H1 (cell line): ENCODE data around the gene HECTD4. TPM values are rescaled to one million over a fixed set of nuclear protein-coding genes. Genes with fewer than 3 reads are reported as not detected.

ENCODE experiments used
- CTCF ChIA-PET: fragments of 300-600 bp; sonication (Branson Sonifier 250); formaldehyde crosslinking; loops from one replicate; lab custom pipeline; 2021; ENCODE audit not compliant: partially characterized antibody; lab: Charles Lee
- POLR2A ChIA-PET: fragments of 300-600 bp; sonication (Branson Sonifier 250); formaldehyde crosslinking; loops from one replicate; lab custom pipeline; 2021; ENCODE audit warnings: inconsistent platforms; ENCODE audit not compliant: partially characterized antibody; lab: Charles Lee
- DNase-seq, 2 experiments: peaks; one replicate each; pipeline versions ENCODE4 v3.0.0 to v3.0.0-alpha.2; 2010 to 2022; ENCODE audit warnings: low spot score in 2 of 2, low read depth in 1 of 2, mixed read lengths in 1 of 2
- FAIRE-seq: peaks from 2 replicates; lab custom pipeline; 2011; peaks lifted over from hg19 to GRCh38; lab: Jason Lieb, UNC
- H2AFZ ChIP-seq: 2 replicates; pipeline ENCODE4 v1.8.1; 2012; ENCODE audit warnings: low read length, inconsistent platforms
- H2AK5ac ChIP-seq: 2 replicates; pipeline ENCODE4 v1.6.1; 2013; ENCODE audit warnings: low read depth, low read length
- H2BK120ac ChIP-seq: replicated peaks from 2 replicates; pipeline ENCODE3; 2013; ENCODE audit warnings: low read depth, low read length, inconsistent platforms
- H2BK12ac ChIP-seq: 2 replicates; pipeline ENCODE4 v1.6.1; 2013; ENCODE audit warnings: low read depth, low read length
- H2BK15ac ChIP-seq: 2 replicates; pipeline ENCODE4 v1.6.1; 2013; ENCODE audit warnings: low read length
- H2BK20ac ChIP-seq: 2 replicates; pipeline ENCODE4 v1.6.1; 2013; ENCODE audit warnings: low read length
- H2BK5ac ChIP-seq: 2 replicates; pipeline ENCODE4 v1.6.1; 2013; ENCODE audit warnings: low read depth, low read length
- H3K14ac ChIP-seq: 2 replicates; pipeline ENCODE4 v1.6.1; 2013; ENCODE audit warnings: inconsistent platforms; ENCODE audit not compliant: insufficient read length
- H3K18ac ChIP-seq: 2 replicates; pipeline ENCODE4 v1.6.1; 2013; ENCODE audit warnings: low read length; ENCODE audit errors: extremely low read depth
- H3K23ac ChIP-seq: 2 replicates; pipeline ENCODE4 v1.6.1; 2013; ENCODE audit warnings: inconsistent platforms; ENCODE audit not compliant: insufficient read length
- H3K23me2 ChIP-seq: 2 replicates; pipeline ENCODE4 v1.6.1; 2013; ENCODE audit warnings: low read depth, low read length
- H3K27ac ChIP-seq: 2 replicates; pipeline ENCODE4 v1.6.1; 2011; ENCODE audit warnings: low read depth, low read length, inconsistent platforms
- H3K27me3 ChIP-seq, 4 experiments: replicated peaks in 1 of 4; 1 replicate in 1 of 4; 2 replicates in 3 of 4; pipeline versions ENCODE4 v1.6.1 to v1.8.1; 2011 to 2013; ENCODE audit warnings: low read length in 3 of 4, mild to moderate bottlenecking in 3 of 4, inconsistent platforms in 2 of 4, mixed read lengths in 2 of 4, moderate library complexity in 1 of 4; ENCODE audit not compliant: control insufficient read depth in 3 of 4, insufficient read depth in 3 of 4; ENCODE audit errors: extremely low read depth in 1 of 4
- H3K36me3 ChIP-seq, 4 experiments: 2 replicates each; pipeline versions ENCODE4 v1.6.1 to v1.8.1; 2011 to 2013; ENCODE audit warnings: mild to moderate bottlenecking in 4 of 4, low read length in 3 of 4, moderate library complexity in 2 of 4, control low read depth in 1 of 4, inconsistent platforms in 1 of 4; ENCODE audit not compliant: insufficient read depth in 4 of 4, control insufficient read depth in 2 of 4
- H3K4ac ChIP-seq: replicated peaks from 2 replicates; pipeline ENCODE3; 2013; ENCODE audit warnings: low read length, low read depth, mixed read lengths, inconsistent platforms; ENCODE audit not compliant: insufficient read length
- H3K4me1 ChIP-seq, 4 experiments: replicated peaks in 1 of 4; 1 replicate in 1 of 4; 2 replicates in 3 of 4; pipeline versions ENCODE4 v1.6.1 to v1.8.1; 2011 to 2013; ENCODE audit warnings: low read length in 3 of 4, inconsistent platforms in 2 of 4, mixed read lengths in 1 of 4; ENCODE audit not compliant: insufficient read depth in 4 of 4, control insufficient read depth in 3 of 4
- H3K4me2 ChIP-seq, 2 experiments: 2 replicates each; pipeline versions ENCODE4 v1.6.1 to v1.8.1; 2011 to 2013; ENCODE audit warnings: low read depth in 2 of 2, low read length in 2 of 2, control low read depth in 1 of 2, inconsistent platforms in 1 of 2, mild to moderate bottlenecking in 1 of 2; ENCODE audit not compliant: insufficient read depth in 1 of 2
- H3K4me3 ChIP-seq, 4 experiments: fragments of 200-600, 300-600 bp in 1 of 4; sonication (generic), shearing (Covaris generic), sonication (Bioruptor Twin) in 1 of 4; 2 replicates each; pipeline versions ENCODE4 v1.5.1 to v1.8.1; 2011 to 2016; ENCODE audit warnings: low read length in 4 of 4, low read depth in 3 of 4, control low read depth in 2 of 4, inconsistent platforms in 2 of 4, mild to moderate bottlenecking in 2 of 4, mixed read lengths in 1 of 4, moderate library complexity in 1 of 4; ENCODE audit not compliant: insufficient read depth in 2 of 4; ENCODE audit errors: extremely low read depth in 1 of 4
- H3K56ac ChIP-seq: replicated peaks from 2 replicates; pipeline ENCODE3; 2013; ENCODE audit warnings: low read depth, mild to moderate bottlenecking, mixed read lengths, low read length, inconsistent platforms; ENCODE audit not compliant: insufficient read length
- H3K79me1 ChIP-seq: 2 replicates; pipeline ENCODE4 v1.6.1; 2013; ENCODE audit warnings: low read depth, low read length, control low read depth
- H3K79me2 ChIP-seq, 2 experiments: 2 replicates each; pipeline versions ENCODE4 v1.6.1 to v1.8.1; 2012 to 2013; ENCODE audit warnings: low read length in 2 of 2, mild to moderate bottlenecking in 2 of 2, inconsistent platforms in 1 of 2; ENCODE audit not compliant: insufficient read depth in 2 of 2, control insufficient read depth in 1 of 2
- H3K9ac ChIP-seq, 4 experiments: replicated peaks in 1 of 4; 1 replicate in 1 of 4; 2 replicates in 3 of 4; pipeline versions ENCODE4 v1.6.1 to v1.8.1; 2011 to 2013; ENCODE audit warnings: low read depth in 3 of 4, low read length in 3 of 4, control low read depth in 2 of 4, mild to moderate bottlenecking in 2 of 4, moderate library complexity in 2 of 4, inconsistent platforms in 1 of 4; ENCODE audit errors: extremely low read depth in 1 of 4
- H3K9me3 ChIP-seq, 2 experiments: 2 replicates each; pipeline versions ENCODE4 v1.6.1 to v1.8.1; 2012 to 2013; ENCODE audit warnings: mild to moderate bottlenecking in 2 of 2, moderate library complexity in 2 of 2, control low read depth in 1 of 2, inconsistent platforms in 1 of 2, low read depth in 1 of 2, low read length in 1 of 2, mixed read lengths in 1 of 2; ENCODE audit not compliant: insufficient read depth in 2 of 2
- H4K20me1 ChIP-seq, 2 experiments: replicated peaks in 1 of 2; 2 replicates each; pipeline versions ENCODE3 to v1.8.1; 2011 to 2013; ENCODE audit warnings: inconsistent platforms in 2 of 2, low read length in 2 of 2, mild to moderate bottlenecking in 1 of 2; ENCODE audit not compliant: insufficient read depth in 2 of 2, control insufficient read depth in 1 of 2
- H4K5ac ChIP-seq: 2 replicates; pipeline ENCODE4 v1.6.1; 2013; ENCODE audit warnings: low read length, low read depth, mixed read lengths, inconsistent platforms; ENCODE audit not compliant: insufficient read length
- H4K8ac ChIP-seq: 2 replicates; pipeline ENCODE4 v1.8.0; 2013; ENCODE audit warnings: mild to moderate bottlenecking, moderate library complexity, low read length, inconsistent platforms; ENCODE audit not compliant: insufficient read depth; ENCODE audit errors: extremely low read depth
- H4K91ac ChIP-seq: replicated peaks from 2 replicates; pipeline ENCODE3; 2013; ENCODE audit warnings: low read length, mixed read lengths, inconsistent platforms; ENCODE audit not compliant: insufficient read length
- WGBS, 2 experiments: shearing (Covaris generic) in 1 of 2; methylation state at CpG; one replicate each; pipeline versions ENCODE4 v1.1.6 to v1.1.7; 2013 to 2015; ENCODE audit warnings: low lambda C conversion rate in 2 of 2, mixed read lengths in 2 of 2, inconsistent platforms in 1 of 2, low coverage in 1 of 2, missing lambda C conversion rate in 1 of 2; ENCODE audit not compliant: insufficient replicate concordance in 2 of 2, insufficient coverage in 1 of 2, insufficient read length in 1 of 2; ENCODE audit errors: extremely low coverage in 1 of 2, missing lambda C conversion rate in 1 of 2; 5-methylcytosine and 5-hydroxymethylcytosine counted together
- polyA plus RNA-seq, 7 experiments: library from polyadenylated mRNA; depleted of rRNA in 3 of 7; stranded (reverse) in 5 of 7; unstranded in 2 of 7; fragments of >200 nt in 5 of 7; fragments of 200-250 nt in 2 of 7; gene quantifications; 1 replicate in 5 of 7; 2 replicates in 1 of 7; 4 replicates in 1 of 7; pipeline versions ENCODE4 v1.2.1 to v1.2.3, GENCODE V29; 2011 to 2013; ENCODE audit warnings: missing spikeins in 2 of 7, mixed read lengths in 2 of 7
- total RNA-seq: library from RNA; stranded (reverse); fragmentation: NEBNext Ultra II Directional; extraction: Animal tissue kit (Norgen Biotek cat#: 25700); gene quantifications from 2 replicates; pipeline ENCODE4 v1.2.1, GENCODE V29; 2021

Gene HECTD4
- total and polyA plus RNA-seq, 2 of the 8 experiments (the other 6 are each of a cell fraction or from before 2014, with no cell fraction given) = 6.5 to 33.7 TPM

DNA sequence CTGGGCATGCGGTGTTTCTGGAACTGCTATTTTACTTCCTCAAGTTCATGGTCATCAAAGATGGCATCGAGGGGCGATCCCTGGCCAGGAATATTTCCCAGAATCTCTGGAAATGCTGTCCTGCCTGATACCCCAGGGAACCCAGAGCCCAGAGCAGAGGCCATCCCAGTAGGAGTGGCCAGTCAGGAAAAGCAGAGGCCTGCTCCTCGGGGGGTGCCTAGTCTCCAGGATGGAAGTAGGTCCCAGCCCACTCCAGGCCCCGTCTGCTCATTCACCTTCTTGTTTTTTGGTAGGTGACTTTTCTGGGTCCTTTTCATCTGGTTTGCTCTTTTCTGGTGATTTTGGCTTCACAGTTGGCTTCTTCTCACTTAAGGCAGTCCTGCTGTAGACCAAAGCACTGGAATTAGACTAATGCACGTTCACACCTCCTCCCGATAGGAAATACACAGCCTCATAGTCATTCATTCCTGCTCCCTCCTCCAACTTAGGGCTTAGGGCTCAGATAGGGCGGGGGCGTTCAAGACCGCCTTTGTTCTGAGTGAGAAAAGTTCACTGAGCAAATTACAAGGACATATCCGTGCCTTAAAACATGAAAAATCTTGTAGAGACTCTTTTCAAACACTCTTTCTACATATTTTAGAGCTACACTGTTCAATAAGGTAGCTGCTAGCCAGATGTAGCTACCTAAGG is 205.8 kb downstream of the HECTD4 start:
- H3K9ac ChIP-seq = no peak overlapping the region
- H3K9me3 ChIP-seq = no peaks in the 10 kb centered on the region
- no peaks in the 10 kb centered on the region for H4K20me1 ChIP-seq
- H3K79me1 ChIP-seq = no peaks in the 10 kb centered on the region
- no peak overlapping the region for H3K4ac ChIP-seq
- no peak overlapping the region for H2AFZ ChIP-seq
- H3K56ac ChIP-seq = no peak overlapping the region
- no peak overlapping the region for H2BK15ac ChIP-seq
- H3K4me2 ChIP-seq = no peak overlapping the region
- no peak overlapping the region for H3K27ac ChIP-seq
- H3K18ac ChIP-seq = no peak overlapping the region
- no peaks in the 10 kb centered on the region for H3K27me3 ChIP-seq
- ChIA-PET POLR2A (no interaction called here), CTCF (interaction anchor here (1.6 kb wide), 2 partner anchors 8 to 22 kb away, joined by 3 to 5 read pairs; no protein-coding TSS in a partner anchor)
- H3K14ac ChIP-seq = no peak overlapping the region
- no peak overlapping the region for H3K4me3 ChIP-seq
- DNase-seq (no peak), FAIRE-seq (no peak)
- no peak overlapping the region for H4K8ac ChIP-seq
- no peak overlapping the region for H2AK5ac ChIP-seq
- no peaks in the 10 kb centered on the region for H3K79me2 ChIP-seq
- no peak overlapping the region for H2BK20ac ChIP-seq
- peaks cover 8 to 18% (median 11%) of the 10 kb centered on the region in 4 experiments; a peak in 7 of 8 replicates for H3K36me3 ChIP-seq
- no peak overlapping the region for H3K23ac ChIP-seq
- no peak overlapping the region for H2BK12ac ChIP-seq
- no peak overlapping the region for H2BK5ac ChIP-seq
- H3K4me1 ChIP-seq = no peaks in the 10 kb centered on the region
- no peaks in the 10 kb centered on the region for H3K23me2 ChIP-seq
- WGBS, 2 experiments = 88% methylated on average over 11 of the region's 11 CpGs; no CpG with 5 or more reads in 1 of the 2 experiments
- no peak overlapping the region for H4K91ac ChIP-seq
- no peak overlapping the region for H2BK120ac ChIP-seq
- no peak overlapping the region for H4K5ac ChIP-seq
